AG09309 (cell line): ENCODE measurements around the gene C7orf57.

Experiments
- DNase-seq: peaks from one replicate; pipeline ENCODE4 v3.0.0-alpha.2; 2010; ENCODE audit warnings: low read depth
- H3K4me3 ChIP-seq: 2 replicates; pipeline ENCODE4 v1.5.1; 2011; ENCODE audit warnings: mild to moderate bottlenecking, low read depth, low read length, moderate library complexity; ENCODE audit not compliant: control insufficient read depth
- TF ChIP-seq, protein P1 (sequence below): IDR thresholded peaks from 2 replicates; pipeline ENCODE4 v1.5.1; 2011; ENCODE audit warnings: mild to moderate bottlenecking, low read depth, low read length, inconsistent platforms; ENCODE audit not compliant: insufficient read depth, control insufficient read depth; ENCODE audit errors: missing control alignments

The C7orf57 gene

DNA sequence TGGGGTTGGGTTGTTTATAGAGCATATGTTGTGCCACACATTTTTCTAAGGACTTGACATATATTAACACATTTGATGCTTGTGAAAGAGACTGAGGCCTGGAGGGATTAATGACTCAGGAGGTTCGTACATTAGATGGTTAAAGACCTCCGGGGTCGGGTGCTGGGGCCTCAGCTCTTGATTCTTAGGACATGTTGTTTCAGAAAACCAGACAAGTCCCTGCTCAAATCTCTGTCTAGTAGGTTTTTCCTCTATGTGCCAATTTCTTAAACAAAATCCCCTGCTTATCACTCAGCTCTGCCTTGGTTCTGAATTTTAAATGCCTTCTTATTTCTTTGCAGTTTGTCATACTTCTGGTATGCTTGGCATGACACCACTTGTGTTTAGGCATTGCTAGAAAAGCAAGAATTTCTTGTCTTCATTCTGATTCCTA is 59.5 kb downstream of the C7orf57 start:
- TF ChIP-seq, protein P1, sequence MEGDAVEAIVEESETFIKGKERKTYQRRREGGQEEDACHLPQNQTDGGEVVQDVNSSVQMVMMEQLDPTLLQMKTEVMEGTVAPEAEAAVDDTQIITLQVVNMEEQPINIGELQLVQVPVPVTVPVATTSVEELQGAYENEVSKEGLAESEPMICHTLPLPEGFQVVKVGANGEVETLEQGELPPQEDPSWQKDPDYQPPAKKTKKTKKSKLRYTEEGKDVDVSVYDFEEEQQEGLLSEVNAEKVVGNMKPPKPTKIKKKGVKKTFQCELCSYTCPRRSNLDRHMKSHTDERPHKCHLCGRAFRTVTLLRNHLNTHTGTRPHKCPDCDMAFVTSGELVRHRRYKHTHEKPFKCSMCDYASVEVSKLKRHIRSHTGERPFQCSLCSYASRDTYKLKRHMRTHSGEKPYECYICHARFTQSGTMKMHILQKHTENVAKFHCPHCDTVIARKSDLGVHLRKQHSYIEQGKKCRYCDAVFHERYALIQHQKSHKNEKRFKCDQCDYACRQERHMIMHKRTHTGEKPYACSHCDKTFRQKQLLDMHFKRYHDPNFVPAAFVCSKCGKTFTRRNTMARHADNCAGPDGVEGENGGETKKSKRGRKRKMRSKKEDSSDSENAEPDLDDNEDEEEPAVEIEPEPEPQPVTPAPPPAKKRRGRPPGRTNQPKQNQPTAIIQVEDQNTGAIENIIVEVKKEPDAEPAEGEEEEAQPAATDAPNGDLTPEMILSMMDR: no peak
- DNase-seq: no peak

DNA sequence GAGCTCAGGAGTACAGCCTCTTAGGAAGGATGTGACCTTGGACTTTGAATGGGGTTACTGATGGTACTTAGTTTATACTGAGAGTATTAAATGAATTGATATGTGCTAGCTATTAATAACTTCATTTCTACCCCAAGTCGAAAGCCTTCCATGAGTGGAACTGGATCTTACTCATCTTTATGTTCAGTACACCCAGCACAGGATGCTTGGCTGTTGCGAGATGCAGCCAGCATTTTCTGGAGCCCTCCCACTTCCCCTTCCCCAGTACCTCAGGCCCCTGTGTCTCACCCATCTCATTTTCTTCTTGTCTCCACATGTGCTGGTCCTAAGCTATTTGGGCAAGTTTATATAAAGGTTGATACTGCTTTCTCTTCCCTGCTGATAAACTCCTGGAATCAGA is 60.9 kb downstream of the C7orf57 start:
- TF ChIP-seq, protein P1: no peak
- no peak overlapping the region for H3K4me3 ChIP-seq
- no peak for DNase-seq

More for the DNA sequence above, 59.5 kb downstream of the C7orf57 start:
- no peak overlapping the region for H3K4me3 ChIP-seq

DNA sequence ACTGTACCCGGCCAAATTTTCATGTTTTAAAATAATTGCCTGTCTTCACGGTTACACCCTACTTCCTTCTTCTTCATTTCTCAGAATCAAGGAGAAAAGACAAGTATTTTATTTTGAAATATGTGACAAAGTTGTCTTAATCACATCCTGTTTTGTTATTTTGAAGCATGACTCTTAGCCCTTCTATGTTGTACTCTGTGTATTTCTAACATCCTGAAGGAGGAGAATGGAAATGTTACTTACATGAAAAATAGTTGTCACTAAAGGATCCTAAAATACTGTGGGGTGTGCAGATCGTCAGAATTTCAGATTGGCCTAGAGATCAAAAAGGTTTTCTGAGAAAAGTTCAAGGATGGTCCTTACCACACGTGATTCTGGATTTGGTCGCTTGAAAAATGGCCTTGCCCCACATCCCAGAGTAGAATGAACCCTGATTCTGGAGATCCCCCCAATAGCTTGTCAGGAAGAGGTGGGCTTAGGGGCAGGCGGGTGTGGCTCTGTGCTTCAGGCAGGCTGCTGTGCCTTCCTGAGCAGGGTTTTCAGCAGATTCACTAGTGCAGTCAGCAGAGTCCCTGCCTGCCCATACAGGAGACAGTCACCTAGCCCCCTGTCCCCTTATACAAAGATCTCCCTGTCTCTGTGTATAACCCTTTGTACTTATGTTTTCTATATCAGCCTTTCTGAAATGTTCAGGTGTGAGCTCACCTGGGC is 62.3 kb downstream of the C7orf57 start:
- H3K4me3 ChIP-seq: no peak overlapping the region
- TF ChIP-seq, protein P1: no peak
- DNase-seq: no peak

DNA sequence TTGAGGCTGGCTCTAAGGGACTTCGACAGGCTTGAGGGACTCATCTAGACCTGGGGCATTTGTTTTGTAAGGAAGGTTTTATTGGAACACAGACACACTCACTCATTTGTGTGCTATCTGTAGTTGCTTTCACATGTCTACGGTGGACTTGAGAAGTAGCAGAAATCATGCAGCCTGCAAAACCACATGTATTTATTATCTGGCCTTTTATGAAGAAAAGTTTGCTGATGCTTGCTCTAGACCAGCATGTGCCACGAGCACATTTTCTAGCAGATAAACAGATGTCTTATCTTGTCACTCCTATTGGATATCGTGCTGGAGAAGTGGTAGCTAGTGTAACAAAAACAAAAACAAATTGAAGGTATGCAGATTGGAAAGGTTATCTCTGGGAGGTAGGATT is 63.5 kb downstream of the C7orf57 start:
- no peak overlapping the region for H3K4me3 ChIP-seq
- DNase-seq: no peak
- TF ChIP-seq, protein P1: no peak

DNA sequence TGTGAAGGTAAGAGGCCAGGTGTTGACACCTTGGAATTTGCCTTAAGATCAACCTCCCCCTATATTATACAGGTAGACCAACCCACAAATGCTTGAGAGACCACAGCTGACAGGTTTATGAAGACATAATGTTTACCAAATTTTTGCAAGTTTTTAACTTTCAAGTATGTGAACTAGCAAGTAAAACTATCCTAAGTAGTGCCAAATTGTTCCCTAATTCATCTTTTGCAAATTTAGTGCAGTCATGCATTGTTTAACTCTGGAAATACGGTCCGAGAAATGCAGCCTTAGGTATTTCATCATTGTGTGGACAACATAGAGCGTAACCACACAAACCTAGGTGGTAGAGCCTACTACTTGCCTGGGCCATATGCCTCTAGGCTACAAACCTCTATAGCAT is 64.4 kb downstream of the C7orf57 start:
- DNase-seq: no peak
- no peak overlapping the region for H3K4me3 ChIP-seq
- TF ChIP-seq, protein P1: no peak

DNA sequence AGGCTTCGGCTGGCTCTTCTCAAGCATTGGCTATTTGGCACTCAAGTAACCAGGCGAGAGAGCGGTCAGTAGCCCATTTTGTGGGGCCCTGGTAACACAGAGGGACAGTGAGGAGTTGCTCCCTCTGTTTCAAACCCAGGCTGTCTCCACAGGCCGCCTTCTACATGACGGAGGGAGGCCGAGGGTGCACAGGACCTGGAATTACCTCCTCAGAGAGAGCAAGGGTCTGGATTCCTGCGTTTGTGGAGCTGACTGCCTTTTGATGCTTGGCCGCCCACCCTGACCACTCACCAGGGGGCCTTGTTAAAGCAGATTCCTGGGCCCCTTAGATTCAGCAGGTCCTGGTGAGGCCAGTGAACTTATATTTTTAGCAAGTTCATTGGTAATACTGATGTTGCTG is 66.0 kb downstream of the C7orf57 start:
- H3K4me3 ChIP-seq: no peak overlapping the region
- DNase-seq: no peak
- TF ChIP-seq, protein P1: no peak
